ENCODE results near the gene CDADC1.

GRCh38 chr13:49315036-49315565, 67.4 kb downstream of the CDADC1 start:
- TF ChIP-seq, protein P1, sequence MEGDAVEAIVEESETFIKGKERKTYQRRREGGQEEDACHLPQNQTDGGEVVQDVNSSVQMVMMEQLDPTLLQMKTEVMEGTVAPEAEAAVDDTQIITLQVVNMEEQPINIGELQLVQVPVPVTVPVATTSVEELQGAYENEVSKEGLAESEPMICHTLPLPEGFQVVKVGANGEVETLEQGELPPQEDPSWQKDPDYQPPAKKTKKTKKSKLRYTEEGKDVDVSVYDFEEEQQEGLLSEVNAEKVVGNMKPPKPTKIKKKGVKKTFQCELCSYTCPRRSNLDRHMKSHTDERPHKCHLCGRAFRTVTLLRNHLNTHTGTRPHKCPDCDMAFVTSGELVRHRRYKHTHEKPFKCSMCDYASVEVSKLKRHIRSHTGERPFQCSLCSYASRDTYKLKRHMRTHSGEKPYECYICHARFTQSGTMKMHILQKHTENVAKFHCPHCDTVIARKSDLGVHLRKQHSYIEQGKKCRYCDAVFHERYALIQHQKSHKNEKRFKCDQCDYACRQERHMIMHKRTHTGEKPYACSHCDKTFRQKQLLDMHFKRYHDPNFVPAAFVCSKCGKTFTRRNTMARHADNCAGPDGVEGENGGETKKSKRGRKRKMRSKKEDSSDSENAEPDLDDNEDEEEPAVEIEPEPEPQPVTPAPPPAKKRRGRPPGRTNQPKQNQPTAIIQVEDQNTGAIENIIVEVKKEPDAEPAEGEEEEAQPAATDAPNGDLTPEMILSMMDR (IDR thresholded peaks at IDR 0.05): no peak
- no peak for TF ChIP-seq POLR2A (IDR thresholded peaks at IDR 0.05)
